K562 (cell line): ENCODE results near the gene RTBDN.

Experiments
- BRF1 ChIP-seq: IDR thresholded peaks from 3 replicates; pipeline ENCODE4 v1.6.1; 2011; ENCODE audit warnings: borderline replicate concordance, mild to moderate bottlenecking; ENCODE audit not compliant: insufficient read length; ENCODE audit errors: extremely low read depth
- CEBPG ChIP-seq, 3 experiments: fragments of 200-800 bp in 1 of 3; sonication (Bioruptor generic) in 1 of 3; sonication (generic) in 1 of 3; formaldehyde crosslinking in 1 of 3; IDR thresholded peaks in 2 of 3; conservative IDR thresholded peaks in 1 of 3; 2 replicates each; pipeline versions ENCODE4 v1.6.1 to v1.8.0; 2016 to 2022; ENCODE audit warnings: missing compliant biosample characterization in 2 of 3, missing genetic modification characterization in 2 of 3, mild to moderate bottlenecking in 1 of 3, missing genetic modification reagents in 1 of 3
- CHD2 ChIP-seq: IDR thresholded peaks from 2 replicates; pipeline ENCODE4 v1.6.1; 2011; ENCODE audit warnings: low read depth, low read length
- CHD4 ChIP-seq: fragments of 200-600 bp; sonication (generic); IDR thresholded peaks from 3 replicates; pipeline ENCODE4 v1.6.1; 2012; ENCODE audit warnings: low read depth, mild to moderate bottlenecking, mixed read lengths, low read length, inconsistent platforms; ENCODE audit not compliant: insufficient read depth, insufficient replicate concordance, poor library complexity, severe bottlenecking
- HCFC1 ChIP-seq: IDR thresholded peaks from 2 replicates; pipeline ENCODE4 v1.6.1; 2012; ENCODE audit warnings: low read depth, low read length, improper control_type of control experiment
- KDM4B ChIP-seq, 2 experiments: fragments of 450-650 bp in 1 of 2; sonication (generic) in 1 of 2; IDR thresholded peaks; 2 replicates each; pipeline ENCODE4 v1.6.1; 2016 to 2017; ENCODE audit warnings: borderline replicate concordance in 2 of 2, antibody characterized with exemption in 1 of 2, low read depth in 1 of 2, mild to moderate bottlenecking in 1 of 2
- NCOA4 ChIP-seq: fragments of 450-650 bp; IDR thresholded peaks from 2 replicates; pipeline ENCODE4 v1.6.1; 2018; ENCODE audit warnings: mild to moderate bottlenecking; ENCODE audit not compliant: partially characterized antibody
- NEUROD1 ChIP-seq: fragments of 150-350 bp; IDR thresholded peaks from 2 replicates; pipeline ENCODE4 v1.6.1; 2014; ENCODE audit warnings: borderline replicate concordance, low read length, low read depth; ENCODE audit not compliant: partially characterized antibody
- NONO ChIP-seq, 2 experiments: fragments of 200-400 bp in 1 of 2; fragments of 450-650 bp in 1 of 2; formaldehyde crosslinking in 1 of 2; IDR thresholded peaks; 2 replicates each; pipeline ENCODE4 v1.6.1; 2017; ENCODE audit warnings: low read depth in 2 of 2, mild to moderate bottlenecking in 2 of 2, moderate library complexity in 2 of 2, low read length in 1 of 2
- RBM14 ChIP-seq: fragments of 200-400 bp; formaldehyde crosslinking; IDR thresholded peaks from 2 replicates; pipeline ENCODE4 v1.6.1; 2018; ENCODE audit warnings: low read depth, mild to moderate bottlenecking, low read length, moderate library complexity, borderline replicate concordance; ENCODE audit not compliant: insufficient read depth
- ZFP91 ChIP-seq: sonication (generic); formaldehyde crosslinking; IDR thresholded peaks from 2 replicates; pipeline ENCODE4 v1.8.0; 2022; ENCODE audit warnings: mild to moderate bottlenecking, missing genetic modification reagents
- ZNF121 ChIP-seq: sonication (generic); formaldehyde crosslinking; conservative IDR thresholded peaks from 2 replicates; pipeline ENCODE4 v1.8.0; 2022; ENCODE audit warnings: missing genetic modification reagents
- ZNF224 ChIP-seq: sonication (generic); formaldehyde crosslinking; IDR thresholded peaks from 2 replicates; pipeline ENCODE4 v1.8.0; 2022; ENCODE audit warnings: mild to moderate bottlenecking, missing genetic modification reagents
- ZNF3 ChIP-seq: fragments of 250-450 bp; sonication (Bioruptor Pico); IDR thresholded peaks from 2 replicates; pipeline ENCODE4 v1.5.0; 2021; ENCODE audit warnings: mild to moderate bottlenecking, moderate library complexity

DNA sequence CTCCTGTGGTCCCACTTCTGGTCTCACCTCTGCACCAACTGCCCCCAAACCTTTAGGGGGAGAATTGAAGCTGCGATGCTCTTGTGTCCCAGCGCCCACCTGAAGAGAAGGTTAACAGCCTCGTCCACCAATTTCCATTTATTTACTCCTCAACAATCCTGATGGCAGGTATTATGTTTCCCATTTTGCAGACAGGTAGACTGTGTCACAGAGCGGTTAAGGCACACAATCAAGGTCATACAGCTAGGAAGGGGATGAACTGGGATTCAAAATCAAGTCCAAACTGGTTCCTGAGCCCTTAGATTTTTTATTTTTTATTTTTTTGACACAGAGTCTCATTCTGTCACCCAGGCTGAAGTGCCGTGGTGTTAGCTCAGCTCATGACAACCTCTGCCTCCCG is 40.7 kb upstream of the RTBDN start:
- no peak for TF ChIP-seq NONO (IDR thresholded peaks at IDR 0.05; ENCODE audit: low read depth in 2 of 2, low read length in 1 of 2)
- TF ChIP-seq ZFP91 (CRISPR knock-in tag) = no peak
- TF ChIP-seq ZNF121 (CRISPR knock-in tag) = no peak
- no peak for TF ChIP-seq ZNF3 (CRISPR knock-in tag)
- no peak for TF ChIP-seq CHD4
- TF ChIP-seq CEBPG (CRISPR knock-in tag; IDR thresholded peaks at IDR 0.05) = no peak
- no peak for TF ChIP-seq CEBPG (tag; conservative IDR thresholded peaks at IDR 0.05 in 1 of 2, IDR thresholded peaks at IDR 0.05 in 1 of 2)
- TF ChIP-seq HCFC1 = no peak
- TF ChIP-seq ZNF224 = no peak
- TF ChIP-seq RBM14 = no peak
- no peak for TF ChIP-seq CHD2
- no peak for TF ChIP-seq BRF1
- TF ChIP-seq KDM4B (IDR thresholded peaks at IDR 0.05; ENCODE audit: borderline replicate concordance in 2 of 2, low read depth in 1 of 2) = no peak
- no peak for TF ChIP-seq NCOA4
- no peak for TF ChIP-seq NEUROD1
